HG03439 (cell line): ENCODE results near the gene NDP.

Experiments
- ATAC-seq: cut with Tn5 transposase; IDR thresholded peaks from one replicate; pipeline ENCODE4 v1.9.1; 2021; ENCODE audit warnings: mild to moderate bottlenecking, moderate library complexity; ENCODE audit not compliant: unreplicated experiment

The NDP gene, protein sequence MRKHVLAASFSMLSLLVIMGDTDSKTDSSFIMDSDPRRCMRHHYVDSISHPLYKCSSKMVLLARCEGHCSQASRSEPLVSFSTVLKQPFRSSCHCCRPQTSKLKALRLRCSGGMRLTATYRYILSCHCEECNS

DNA sequence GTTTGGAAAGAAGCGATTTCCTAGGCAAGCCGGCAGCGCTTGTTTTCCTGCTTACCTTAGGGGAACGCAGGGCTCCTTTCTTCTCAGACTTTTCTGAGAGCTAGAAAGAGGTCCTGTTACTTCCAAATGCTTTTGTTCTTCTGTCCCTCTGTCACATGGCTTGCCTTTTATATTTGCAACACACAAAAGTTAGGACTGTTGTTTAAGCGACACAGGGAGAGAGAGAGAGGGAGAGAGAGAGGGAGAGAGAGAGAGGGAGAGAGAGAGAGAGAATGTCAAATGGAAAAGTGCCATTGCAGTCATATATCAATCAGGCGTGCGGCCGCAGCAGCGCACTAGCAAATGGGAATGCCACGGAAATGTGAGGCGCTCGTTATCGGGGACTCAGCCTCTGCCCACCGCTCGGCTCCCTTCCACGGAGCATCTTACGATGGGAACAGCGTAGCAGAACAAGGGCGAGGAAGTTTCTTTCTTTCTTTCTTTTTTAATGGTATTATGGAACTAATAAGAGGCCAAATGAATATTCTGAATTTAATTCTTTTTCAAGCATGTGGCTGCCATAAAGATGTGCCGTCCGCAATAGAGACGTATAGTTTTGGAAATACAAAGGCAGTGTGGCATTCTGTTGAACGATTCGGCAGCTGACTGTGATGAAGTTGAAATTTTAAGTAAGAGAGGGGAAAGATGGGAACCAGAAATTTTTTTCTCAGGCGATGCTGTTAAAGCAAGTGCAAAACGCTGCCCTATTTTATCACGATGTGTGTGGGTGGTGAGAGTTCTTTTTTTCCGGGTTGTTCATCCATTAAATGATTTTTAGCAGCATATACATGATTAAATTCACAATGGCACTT is at the start of gene NDP:
TSS of gene NDP (minus strand) at position 142 of the 851 bp plus-strand sequence. CDS start 14,745 bp downstream, outside the sequence.
- no peak for ATAC-seq

DNA sequence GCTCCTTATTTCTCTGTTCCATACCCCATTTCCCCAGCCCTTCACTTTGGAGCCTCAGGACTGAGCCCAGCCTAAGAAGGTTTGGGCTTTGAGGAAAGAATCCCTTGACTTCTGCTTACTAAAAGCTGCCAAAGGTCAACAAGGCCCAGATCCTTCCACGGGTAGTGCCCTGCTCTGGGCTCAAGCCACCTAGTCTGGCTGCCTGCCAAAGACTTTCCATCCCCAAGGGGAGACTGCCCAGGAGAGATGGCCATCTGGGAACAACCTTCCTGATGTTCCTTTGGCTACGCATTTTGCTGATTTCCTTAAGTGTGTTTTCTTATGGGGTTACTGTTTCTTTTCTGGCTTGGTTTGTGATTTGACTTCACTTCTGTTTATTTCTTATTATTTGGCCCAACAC is 49.8 kb upstream of the NDP start:
- no peak for ATAC-seq

DNA sequence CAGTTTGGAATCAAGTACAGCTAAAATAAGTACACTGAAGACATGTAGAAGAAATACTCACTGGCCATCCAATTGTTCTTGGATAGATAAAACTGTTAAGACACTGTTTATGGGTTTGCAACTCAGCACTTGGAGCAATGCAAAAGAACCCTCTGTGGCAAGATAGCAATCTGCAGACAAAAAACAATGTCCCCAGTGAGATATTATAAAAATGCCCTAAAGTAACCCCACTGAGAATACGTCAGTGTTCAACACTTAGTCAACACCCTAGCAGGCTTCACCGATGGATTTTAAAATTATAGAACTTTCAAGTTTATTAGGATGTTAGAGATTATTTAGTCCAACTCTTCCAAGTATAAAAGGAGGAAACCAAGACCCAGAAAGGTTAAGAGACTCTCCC is 47.5 kb upstream of the NDP start:
- no peak for ATAC-seq

DNA sequence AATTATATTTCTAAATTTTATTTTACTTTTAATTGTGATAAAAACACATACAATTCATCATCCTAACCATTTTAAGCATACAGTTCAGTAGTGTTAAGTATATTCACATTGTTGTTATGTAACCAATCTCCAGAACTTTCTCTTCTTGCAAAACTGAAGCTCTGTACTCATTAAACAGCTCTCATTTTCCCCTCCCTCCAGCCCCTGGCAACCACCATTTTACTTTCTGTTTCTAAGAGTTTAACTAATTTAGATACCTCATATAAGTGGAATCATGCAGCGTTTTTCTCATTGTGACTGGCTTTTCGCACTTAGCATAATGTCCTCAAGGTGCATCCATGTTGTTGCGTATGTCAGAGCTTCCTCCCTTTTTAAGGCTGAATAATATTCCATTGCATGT is 46.7 kb upstream of the NDP start:
- no peak for ATAC-seq

DNA sequence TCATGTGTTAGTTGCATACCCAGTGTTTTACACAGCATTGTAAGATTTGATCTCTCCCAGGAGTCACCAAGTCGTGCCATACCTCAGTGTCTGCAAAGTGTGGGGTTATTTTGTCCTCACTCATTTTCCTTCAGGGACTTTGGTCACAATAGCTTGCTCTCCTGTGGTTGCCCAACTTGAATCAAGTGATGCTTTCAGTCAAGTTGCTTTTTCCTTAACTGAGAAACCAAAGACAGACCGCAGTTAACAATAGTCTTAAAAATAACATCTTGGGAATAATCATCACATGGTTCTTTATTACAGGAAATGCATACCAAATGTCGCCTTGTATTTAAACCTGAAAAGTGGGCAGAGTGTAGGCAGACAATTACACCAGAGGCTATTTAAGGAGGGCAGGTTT is 44.5 kb upstream of the NDP start:
- no peak for ATAC-seq

DNA sequence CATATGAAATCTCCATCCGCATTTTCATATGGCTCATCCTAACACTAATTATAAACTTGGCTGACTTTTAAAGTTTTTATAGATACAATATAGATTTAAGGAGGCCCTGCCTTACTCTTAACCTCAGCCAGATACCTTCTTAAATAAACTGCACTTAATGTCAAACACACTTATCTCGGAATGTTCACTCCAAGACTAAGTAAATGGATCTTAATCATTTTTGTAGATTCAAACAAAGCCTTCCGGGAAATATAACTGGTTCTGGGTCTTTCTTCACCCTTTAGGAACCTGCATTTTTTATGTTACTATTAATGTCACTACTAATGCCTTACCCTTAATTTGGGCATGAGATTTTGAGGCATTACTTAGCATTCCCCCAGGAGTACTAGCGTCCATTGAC is 43.7 kb upstream of the NDP start:
- no peak for ATAC-seq

DNA sequence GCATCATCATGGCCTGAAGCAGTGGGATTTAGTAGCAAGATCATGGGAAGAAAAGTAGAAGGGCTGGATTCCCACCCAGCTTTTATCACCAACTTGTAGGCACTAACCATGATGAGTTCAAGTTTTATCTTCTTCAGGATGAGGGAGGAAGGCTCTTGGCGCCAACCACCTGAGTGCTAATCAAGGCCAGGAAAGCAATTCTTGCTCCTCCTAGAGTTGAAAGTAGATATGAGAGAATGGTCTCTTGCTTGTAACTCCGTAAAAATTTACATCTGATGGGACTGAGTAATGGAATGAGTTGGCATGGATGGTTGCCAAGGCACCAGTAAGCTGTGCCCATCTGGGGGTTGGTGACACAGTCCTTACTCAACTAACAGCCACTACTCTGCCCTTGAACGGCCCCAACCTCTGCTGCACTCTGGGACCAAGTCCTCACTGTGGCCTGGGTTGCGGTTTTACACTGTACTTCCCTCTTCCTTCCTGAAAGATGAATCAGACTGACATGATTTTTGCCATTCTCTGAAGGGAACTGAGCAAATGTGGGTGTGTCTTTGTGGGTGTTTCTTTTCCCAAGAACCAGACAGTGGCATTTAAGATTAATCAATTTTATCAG is 39.4 kb upstream of the NDP start:
- no peak for ATAC-seq

DNA sequence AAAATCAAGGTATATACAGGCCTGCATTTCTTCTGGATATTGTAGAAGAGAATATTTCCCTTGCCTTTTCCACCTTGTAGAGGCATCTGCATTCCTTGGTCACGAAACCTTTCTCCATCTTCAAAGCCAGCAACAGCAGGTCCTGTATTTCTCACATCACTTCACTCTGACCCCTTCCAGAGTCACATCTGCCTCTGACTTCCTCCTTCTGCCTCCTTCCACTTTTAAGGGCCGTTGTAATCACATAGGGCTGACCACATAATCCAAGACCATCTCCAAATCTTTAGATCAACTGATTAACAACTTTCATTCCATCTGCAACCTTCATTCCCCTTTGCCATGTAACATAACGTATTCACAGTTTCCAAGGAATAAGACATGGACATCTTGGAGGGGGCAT is 38.3 kb upstream of the NDP start:
- no peak for ATAC-seq

DNA sequence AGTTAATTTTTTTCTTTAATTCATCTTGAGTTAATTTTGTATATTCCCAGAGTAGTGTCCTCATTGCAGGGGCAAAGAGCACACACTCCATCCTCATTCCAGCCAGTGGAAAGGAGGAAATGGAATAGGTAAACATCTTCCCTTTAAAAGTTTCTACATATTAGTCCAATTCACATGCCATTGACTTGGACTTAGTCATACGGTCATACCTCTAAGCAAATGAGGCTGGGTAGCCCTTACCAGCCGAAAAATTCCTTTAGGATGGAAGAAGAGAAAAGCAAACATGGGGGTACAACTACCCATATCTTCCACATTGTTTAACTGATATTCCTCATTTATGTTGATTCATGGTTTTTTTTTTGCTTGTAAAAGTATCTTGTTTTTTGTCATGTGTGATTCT is 37.4 kb upstream of the NDP start:
- no peak for ATAC-seq

DNA sequence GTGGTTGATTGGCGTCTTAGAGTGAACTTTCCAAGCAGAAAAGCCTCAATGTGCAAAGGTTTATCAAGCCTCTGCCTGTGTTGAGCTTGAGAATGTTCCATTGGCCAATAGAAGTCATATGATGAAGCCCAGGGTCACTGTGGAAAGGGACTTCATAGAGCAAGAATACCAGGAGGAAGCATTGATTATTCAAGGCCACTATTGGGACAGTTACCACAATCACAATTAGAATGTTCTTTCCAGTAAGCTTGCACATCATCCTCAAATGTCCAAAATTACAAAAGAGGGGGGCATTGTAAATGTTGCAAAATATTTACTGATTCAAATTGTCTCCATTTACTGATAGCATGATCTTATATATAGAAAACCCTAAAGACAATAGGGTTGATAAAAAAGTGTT is 32.9 kb upstream of the NDP start:
- ATAC-seq, result no peak

DNA sequence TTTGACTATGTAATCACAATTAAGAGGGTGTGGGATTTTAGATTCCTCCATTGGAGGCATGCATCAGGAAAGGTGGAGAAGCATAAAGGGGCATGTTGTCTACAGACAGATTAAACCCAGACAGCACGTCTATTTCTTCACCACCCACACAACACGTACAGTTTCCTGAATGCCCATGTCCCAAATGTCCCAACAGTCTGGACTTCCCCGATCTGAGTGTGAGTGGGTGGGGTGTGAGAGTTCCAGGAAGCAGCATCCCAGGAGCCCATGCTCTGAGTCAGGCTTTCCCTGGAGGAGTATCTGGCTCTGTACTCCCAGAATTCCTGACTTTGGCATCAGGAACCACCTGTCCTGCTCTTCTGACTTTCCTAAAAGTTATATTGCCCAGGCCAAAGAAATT is 30.8 kb upstream of the NDP start:
- ATAC-seq, result no peak

DNA sequence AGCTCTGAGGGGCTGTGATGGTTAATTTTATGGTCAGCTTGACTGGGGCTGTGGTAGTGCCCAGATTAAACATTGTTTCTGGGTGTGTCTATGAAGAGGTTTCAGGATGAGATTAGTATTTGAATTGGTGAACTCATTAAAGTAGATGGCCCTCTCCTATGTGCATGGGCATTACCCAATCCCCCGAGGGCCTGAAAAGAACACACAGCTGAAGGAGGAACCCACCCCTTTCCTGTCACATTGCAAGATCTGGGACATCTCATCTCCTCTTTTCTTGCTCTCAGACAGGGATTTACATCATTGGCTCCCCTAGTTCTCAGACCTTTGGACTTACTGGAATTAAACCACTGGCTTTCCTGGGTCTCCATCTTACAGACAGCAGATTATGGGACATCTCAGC is 29.4 kb upstream of the NDP start:
- ATAC-seq, result no peak

DNA sequence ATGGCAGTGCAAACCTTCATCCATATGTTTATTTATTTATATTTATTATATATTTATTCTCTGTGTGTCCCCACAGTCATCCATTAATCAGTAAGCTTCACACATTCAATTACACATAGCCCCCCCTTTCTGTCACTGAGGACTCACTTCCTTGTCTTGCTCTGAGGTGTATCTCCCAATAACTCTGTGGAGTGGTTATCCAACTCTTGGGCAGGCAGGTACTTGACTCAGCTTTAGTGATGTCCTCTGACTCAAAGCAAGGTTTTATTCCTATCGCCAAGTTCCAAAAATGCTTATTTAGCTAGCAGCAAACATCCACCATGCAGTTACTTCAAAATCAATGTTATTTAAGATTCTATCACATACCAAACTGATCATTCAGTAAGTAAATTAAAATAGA is 25.2 kb upstream of the NDP start:
- no peak for ATAC-seq

DNA sequence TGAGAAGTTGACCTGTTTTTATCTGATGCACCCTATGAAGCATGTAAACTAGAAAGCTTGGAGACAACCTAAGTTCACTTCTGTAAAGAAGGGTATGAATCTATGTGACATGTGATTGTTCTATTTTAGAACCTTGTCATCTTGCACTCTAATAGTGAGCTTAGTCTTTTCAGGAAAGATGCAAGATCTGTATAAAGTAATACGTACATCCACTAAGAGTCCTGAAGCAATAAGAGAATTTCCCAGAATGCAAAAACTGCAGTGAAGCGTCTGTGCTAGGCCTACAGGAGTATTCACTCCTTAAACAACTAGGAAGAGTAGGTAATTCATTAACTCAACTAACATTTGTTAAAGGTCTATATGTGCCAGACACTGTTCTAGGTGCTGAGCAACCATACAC is 23.3 kb upstream of the NDP start:
- ATAC-seq, result no peak

DNA sequence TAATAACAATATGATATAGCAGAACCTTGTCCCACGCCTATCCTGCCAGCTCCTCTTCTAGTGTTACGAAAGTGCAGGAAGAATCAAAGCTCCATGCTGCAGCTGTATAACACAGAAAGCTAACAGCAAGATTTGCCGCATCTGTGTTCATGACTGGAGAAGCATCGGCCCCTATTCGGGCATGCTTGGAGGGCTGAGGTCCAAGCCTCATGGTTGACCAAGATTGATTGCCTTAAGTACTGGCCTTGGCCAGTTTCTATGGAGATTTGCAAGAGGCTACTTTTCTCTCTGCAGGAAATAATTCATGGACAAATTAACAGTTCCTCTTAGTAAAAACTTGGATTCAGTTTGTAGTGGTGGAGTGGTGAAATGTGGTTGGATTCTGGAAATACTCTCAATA is 12.9 kb upstream of the NDP start:
- no peak for ATAC-seq

DNA sequence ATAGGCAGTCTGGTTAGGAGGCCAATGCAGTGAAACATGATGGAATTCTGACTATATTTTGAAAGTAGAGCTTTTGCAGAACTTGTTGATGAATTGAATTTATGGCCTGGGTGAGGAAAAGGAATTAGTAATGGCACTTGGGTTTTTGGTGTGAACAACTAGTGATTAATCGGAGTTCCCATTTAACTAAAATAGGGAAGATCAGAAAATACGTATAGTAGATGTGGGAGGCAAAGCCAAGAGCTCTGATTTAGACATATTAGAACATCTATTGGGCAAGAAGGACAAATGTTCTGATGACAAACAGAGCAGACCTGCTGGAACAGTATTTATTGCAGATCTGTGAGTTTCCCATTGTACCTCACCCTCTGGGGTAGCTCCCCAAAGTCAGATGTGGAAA is 12.3 kb upstream of the NDP start:
- ATAC-seq, result no peak

DNA sequence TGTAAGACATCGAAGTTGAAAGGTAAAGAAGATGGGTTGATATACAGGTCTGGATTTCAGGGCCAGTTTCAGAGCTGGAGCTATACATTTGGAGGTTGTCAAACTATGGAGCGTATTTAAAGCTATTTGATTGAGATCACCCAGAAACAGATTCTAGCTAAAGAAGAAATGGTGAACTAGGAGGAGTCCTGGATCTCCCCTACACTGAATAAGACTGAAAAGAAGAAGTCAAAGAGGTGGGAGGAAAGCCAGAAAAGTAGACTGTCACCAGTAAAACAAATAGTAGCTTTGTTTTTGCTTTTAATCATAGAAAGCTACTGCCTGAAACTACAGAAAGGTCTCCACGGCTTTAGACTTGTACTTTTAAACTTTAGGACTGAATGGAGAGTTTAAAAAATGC is 5.0 kb upstream of the NDP start:
- ATAC-seq, result no peak

DNA sequence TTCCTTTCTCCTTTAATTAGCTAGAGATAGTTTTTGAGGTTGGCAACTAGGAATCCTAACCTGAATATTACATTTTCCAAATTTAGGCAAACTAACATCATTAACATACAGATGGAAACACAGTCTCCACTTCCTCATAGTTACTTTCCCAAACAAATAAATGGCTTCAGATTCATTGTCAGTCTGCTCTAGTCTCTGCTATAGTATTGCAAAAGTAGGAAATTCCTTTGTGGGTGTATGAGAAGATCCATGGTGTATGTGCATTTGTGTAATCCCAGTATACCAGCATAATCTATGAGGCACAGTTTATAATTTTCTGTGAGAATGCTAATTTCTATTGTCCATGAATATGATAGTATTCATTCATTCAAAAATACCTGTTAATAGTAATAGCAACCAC is 3.0 kb upstream of the NDP start:
- ATAC-seq, result no peak

DNA sequence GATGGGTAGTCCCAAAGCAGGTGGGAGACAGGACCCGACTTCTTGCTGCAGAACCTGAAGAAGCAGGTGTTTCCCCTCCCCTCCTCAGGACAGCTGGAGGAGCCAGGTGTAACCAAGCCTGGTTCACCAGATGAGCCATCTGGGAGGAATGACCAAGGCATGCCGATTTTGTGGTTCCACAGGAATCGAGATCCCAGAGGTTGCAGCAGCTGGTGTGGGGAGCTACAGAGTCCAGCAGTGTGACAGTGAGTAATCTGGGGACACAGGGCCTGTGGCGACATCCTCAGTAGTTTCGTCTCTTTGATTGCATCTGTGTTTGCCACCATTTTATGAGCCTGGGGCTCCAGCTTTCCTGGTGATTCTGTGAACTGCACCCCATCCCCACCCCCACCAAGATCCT is 2.6 kb upstream of the NDP start:
- no peak for ATAC-seq

DNA sequence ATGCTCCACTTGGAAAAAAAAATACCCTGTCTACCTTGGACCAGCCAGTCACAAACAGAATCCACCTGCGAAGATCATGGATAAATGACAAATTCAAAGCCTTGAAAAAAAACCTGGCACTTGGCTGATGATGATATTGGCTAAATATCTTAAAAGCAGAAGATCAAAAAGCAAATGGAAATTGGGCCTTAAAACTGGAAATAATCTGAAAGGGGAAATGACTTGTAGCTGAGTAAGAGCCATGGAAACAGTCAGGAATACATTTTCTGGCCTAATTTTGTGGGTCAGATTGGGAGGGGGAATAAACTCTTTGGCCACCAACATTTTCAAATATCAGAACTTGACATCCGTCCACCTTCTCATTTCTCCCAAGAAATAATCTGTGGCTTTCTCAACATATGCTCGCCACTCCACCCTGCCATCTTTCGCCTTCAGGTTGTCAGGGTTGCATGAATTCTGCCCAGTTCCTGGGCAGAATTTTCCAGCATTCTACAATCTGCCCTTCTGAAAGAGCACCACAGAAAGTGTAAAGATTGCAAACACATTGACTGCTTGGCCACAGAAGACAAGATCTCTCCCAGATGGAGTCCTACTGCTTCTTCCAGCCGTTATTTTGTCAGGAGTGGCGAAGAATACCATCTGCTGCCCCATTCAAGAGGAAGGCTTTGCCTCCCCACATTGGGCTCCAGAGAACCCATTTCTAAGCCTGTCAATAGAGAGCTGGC is 1.7 kb upstream of the NDP start:
- ATAC-seq, result no peak

DNA sequence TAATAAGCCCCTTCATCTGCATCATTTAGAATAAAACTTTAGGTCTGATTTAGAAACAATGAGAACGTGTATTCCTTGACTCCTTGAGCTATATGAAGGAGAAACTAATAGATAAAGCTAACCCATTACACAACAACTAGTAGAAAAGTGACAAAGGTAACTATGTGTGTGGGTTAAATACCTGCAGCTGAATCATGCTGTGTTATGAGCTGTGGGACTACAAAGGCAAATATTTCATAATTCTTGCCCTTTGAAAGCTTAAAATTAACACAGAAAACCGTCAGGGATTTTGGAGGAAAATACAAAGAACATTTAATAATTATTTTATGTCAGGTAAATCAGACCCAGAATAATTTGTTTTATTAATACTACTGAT is 898 bp upstream of the NDP start:
- ATAC-seq, result no peak
